ENCODE measurements around the gene MICAL2.

The MICAL2 gene

GRCh38 chr11:12290477-12290922 lies 180.1 kb downstream of the MICAL2 start:
- no peak for DNase-seq

DNA sequence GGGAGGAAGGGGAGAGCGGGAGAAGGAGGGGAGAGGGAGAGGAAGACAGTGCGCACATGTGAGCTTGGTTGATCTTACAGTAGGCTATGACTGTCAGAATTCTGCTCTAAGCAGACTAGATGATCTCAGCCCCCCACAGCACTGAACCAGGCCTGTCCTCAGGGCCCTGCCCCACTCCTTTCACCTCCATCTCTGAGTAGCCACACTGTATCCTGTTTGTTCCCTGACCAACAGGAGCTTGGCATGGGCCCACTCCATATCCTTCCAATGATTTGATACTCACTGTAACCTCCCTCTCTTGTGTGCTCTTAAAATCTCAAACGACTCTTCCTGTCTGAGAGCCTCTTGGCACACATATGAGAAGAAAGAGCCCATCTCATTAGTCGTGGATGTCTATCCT lies 180.9 kb downstream of the MICAL2 start:
- no peak for DNase-seq

- DNase-seq = no peak
Observed at GRCh38 chr11:12291766-12292165, 181.4 kb downstream of the MICAL2 start.

GRCh38 chr11:12292766-12293165 lies 182.4 kb downstream of the MICAL2 start:
- DNase-seq = no peak

DNA sequence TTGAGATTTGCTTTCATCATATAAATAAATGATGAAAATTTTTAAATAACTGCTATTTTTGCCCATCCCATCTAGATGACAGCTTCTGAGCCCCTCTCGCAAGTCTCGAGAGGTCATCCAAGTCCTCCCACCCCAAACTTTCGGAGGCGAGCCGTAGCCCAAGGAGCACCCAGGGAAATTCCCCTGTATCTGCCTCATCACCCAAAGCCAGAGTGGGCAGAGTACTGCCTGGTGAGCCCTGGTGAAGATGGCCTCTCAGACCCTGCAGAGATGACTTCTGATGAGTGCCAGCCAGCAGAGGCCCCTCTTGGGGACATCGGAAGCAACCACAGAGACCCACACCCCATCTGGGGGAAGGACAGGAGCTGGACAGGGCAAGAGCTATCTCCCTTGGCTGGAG lies 183.1 kb downstream of the MICAL2 start:
- DNase-seq = no peak

GRCh38 chr11:12294613-12295012 lies 184.2 kb downstream of the MICAL2 start:
- no peak for DNase-seq

DNA sequence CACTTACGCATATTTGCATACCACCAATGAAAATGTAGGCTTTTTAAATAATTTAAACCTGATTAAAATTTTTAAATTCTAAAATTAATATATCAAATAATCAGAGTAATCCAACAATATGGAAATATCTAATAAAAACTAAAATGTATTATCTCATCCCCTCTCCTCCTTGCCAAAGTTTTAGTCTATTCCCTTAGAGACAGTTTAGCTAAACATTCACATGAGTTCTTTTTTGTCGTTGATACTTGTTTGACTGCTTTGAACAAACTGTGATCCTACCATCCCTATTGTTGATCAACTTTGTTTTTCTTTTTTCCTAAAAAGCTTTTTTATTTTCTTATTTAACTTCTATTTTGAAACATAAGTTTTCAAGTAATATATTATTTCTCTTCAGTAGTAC lies 185.6 kb downstream of the MICAL2 start:
- no peak for DNase-seq

DNA sequence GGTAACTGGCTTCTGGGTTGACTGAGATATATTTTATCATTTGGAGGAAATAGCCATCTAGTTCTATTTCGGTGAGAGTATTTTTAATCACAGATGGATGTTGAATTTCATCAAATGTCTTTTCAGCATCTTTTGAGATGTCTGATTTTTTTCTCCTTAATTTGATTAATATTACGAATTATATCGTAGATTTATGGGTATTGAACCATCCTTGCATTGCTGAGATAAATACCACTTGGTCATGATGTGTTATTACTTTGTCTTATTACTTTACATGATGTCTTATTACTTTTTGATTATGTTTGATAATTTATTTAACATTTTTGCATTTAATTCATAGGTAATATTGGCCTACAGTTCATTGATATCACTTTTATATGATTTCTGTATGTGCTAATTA lies 188.2 kb downstream of the MICAL2 start:
- DNase-seq = no peak

DNA sequence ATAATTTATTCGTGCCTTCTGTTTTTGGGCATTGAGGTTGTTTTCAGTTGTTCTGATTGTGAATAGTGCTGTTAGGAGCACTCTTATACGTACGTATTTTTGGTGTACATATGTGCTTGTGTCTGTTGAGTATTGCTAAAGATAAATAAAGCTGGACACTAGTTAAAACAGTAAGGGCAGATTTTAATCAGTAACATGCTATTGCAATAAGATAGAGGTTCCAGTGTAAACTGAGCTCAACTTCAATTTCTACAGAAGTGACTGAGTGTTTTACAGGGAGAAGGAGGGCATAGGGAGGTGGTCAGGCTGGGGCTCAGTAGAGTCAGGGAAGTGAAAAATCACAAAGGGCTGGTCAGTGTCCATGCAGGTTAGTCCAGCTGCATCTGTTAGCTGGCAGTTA lies 191.0 kb downstream of the MICAL2 start:
- no peak for DNase-seq

DNA sequence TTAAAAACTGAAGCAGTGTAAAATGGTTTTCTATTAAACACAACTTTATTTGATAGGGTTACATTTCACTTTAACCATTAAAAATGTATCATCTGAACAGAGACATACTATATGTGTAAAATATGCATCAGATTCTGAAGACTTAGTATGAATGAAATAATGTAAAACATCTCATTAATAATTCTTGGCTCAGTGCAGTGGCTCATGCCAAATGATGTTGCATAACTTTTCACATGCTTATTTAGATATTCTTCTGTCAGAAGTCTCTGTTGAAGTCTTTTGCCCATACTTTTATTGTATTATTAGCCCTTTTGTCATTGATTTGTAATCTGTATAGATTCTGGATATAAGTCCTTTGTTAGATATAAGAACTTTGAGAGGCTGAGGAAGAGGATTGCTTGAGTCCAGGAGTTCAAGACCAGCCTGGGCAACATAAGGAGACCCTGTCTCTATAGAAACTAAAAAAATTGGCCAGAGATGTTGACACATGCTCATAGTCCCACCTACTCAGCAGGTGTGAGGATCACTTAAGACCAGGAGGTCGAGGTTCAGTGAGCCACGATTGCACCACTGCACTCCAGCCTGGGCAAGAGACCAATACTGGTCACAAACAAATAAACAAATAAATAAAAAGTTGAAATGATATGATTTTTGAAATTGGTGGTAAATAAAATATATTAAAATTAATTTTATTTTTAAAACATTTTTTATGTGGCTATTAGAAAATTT lies 193.2 kb downstream of the MICAL2 start:
- DNase-seq = peak; percentile 64

DNA sequence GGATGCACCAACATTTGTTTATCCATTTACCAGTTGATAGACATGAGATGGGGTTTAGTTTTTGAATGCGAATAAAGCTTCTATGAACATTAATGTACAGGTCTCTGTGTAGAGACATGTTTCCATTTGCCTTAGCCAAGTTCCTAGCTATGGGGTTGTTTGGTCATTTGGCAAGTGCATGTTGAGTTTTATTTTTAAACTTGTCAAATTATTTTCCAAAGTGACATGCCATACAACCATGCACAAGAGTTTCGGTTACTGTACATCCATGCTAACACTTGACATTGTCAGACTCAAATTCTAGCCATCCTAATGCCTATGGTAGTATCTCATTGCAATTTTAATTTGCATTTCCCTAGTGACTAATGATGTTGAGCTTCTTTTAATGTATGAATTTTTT lies 196.4 kb downstream of the MICAL2 start:
- DNase-seq = no peak

DNA sequence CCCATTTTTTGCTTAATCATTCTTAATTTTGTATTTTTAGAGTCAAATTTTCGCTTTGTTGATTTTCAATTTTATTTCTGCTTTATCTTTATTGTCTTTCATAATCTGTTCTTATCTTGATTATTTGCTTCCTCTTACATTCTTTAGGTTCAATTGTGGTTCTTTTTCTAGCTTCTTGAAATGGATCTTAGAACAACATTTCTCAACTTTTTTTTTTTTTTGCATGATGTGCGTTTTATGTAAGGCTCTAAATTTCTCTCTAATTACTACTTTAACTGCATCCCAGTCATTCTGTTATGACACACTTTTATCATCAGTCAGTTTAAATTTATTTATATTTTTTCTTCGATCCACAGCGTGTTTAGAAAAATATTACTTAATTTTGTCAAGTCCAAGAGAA lies 201.7 kb downstream of the MICAL2 start:
- DNase-seq = no peak
